ENCODE results near the gene HOXD11. TPM values are rescaled to one million over a fixed set of nuclear protein-coding genes. Genes with fewer than 3 reads are reported as not detected.

HOXD11 gene
- total RNA-seq, 2 experiments from 2014 or later, result not detected

- Mint-ChIP-seq H3K9me3 (no peaks in the 10 kb centered on the region), H3K27me3 (peaks cover 92% of the 10 kb centered on the region), H3K36me3 (ENCODE audit: low read depth) (no peaks in the 10 kb centered on the region), H3K4me3 (peak within 1 kb of the TSS; percentile 3), H3K4me1 (peaks cover 16% of the 10 kb centered on the region), H3K27ac (no peak within 1 kb of the TSS)
- no peak for DNase-seq
- ChIA-PET CTCF (no interaction called here), POLR2A (no interaction called here)
Observed at GRCh38 chr2:176099728-176100546, 7.1 kb upstream of the HOXD11 start, which contains the start of gene HOXD12. TSS of gene HOXD12 (plus strand) at chr2:176099795. CDS start at chr2:176099802, 7 bp downstream.

GRCh38 chr2:176100547-176101140 lies 6.4 kb upstream of the HOXD11 start:
- ChIA-PET CTCF (no interaction called here), POLR2A (no interaction called here)
- Mint-ChIP-seq H3K27ac (no peak overlapping the region), H3K4me1 (peaks cover 16% of the 10 kb centered on the region), H3K9me3 (no peaks in the 10 kb centered on the region), H3K36me3 (ENCODE audit: low read depth) (no peaks in the 10 kb centered on the region), H3K4me3 (no peak overlapping the region), H3K27me3 (peaks cover 92% of the 10 kb centered on the region)
- DNase-seq, result no peak

- H3K9me3 Mint-ChIP-seq, result no peaks in the 10 kb centered on the region
- H3K27ac Mint-ChIP-seq, result no peak overlapping the region
- ChIA-PET CTCF (no interaction called here), POLR2A (no interaction called here)
- no peaks in the 10 kb centered on the region for H3K36me3 Mint-ChIP-seq (ENCODE audit: low read depth)
- DNase-seq, result no peak
- no peak overlapping the region for H3K4me3 Mint-ChIP-seq
- peaks cover 92% of the 10 kb centered on the region for H3K27me3 Mint-ChIP-seq
- peaks cover 17% of the 10 kb centered on the region for H3K4me1 Mint-ChIP-seq
Observed at GRCh38 chr2:176101216-176101830, 5.8 kb upstream of the HOXD11 start.

GRCh38 chr2:176101842-176102241 lies 5.2 kb upstream of the HOXD11 start:
- no peak for DNase-seq
- POLR2A ChIA-PET, result no interaction called here

GRCh38 chr2:176102309-176102866 lies 4.7 kb upstream of the HOXD11 start:
- H3K4me3 Mint-ChIP-seq, result no peak overlapping the region
- CTCF ChIA-PET, result no interaction called here
- no peak for DNase-seq
- no peaks in the 10 kb centered on the region for H3K36me3 Mint-ChIP-seq (ENCODE audit: low read depth)
- peaks cover 8% of the 10 kb centered on the region for H3K4me1 Mint-ChIP-seq
- H3K27me3 Mint-ChIP-seq, result peaks cover 88% of the 10 kb centered on the region
- no peaks in the 10 kb centered on the region for H3K9me3 Mint-ChIP-seq
- no peak overlapping the region for H3K27ac Mint-ChIP-seq
- POLR2A ChIA-PET, result no interaction called here

More at GRCh38 chr2:176101842-176102241, 5.2 kb upstream of the HOXD11 start:
- Mint-ChIP-seq H3K27me3 (peaks cover 89% of the 10 kb centered on the region), H3K4me1 (peaks cover 13% of the 10 kb centered on the region), H3K4me3 (no peak overlapping the region), H3K27ac (no peak overlapping the region), H3K9me3 (no peaks in the 10 kb centered on the region), H3K36me3 (ENCODE audit: low read depth) (no peaks in the 10 kb centered on the region)
- CTCF ChIA-PET, result no interaction called here

GRCh38 chr2:176103194-176103593 lies 3.9 kb upstream of the HOXD11 start:
- Mint-ChIP-seq H3K36me3 (ENCODE audit: low read depth) (no peaks in the 10 kb centered on the region), H3K9me3 (no peaks in the 10 kb centered on the region), H3K27ac (no peak overlapping the region), H3K4me1 (peaks cover 4% of the 10 kb centered on the region), H3K27me3 (peaks cover 81% of the 10 kb centered on the region), H3K4me3 (no peak overlapping the region)
- CTCF ChIA-PET, result no interaction called here
- POLR2A ChIA-PET, result no interaction called here
- no peak for DNase-seq

GRCh38 chr2:176103742-176104315 lies 3.3 kb upstream of the HOXD11 start:
- no peak overlapping the region for H3K27ac Mint-ChIP-seq
- DNase-seq, result no peak
- no peak overlapping the region for H3K4me3 Mint-ChIP-seq
- H3K9me3 Mint-ChIP-seq, result no peaks in the 10 kb centered on the region
- CTCF ChIA-PET, result interaction anchor here (1.3 kb wide), 1 partner anchor 414 kb away, joined by 3 read pairs; no protein-coding TSS in a partner anchor
- H3K36me3 Mint-ChIP-seq (ENCODE audit: low read depth), result no peaks in the 10 kb centered on the region
- H3K27me3 Mint-ChIP-seq, result peaks cover 81% of the 10 kb centered on the region
- POLR2A ChIA-PET, result no interaction called here
- H3K4me1 Mint-ChIP-seq, result peaks cover 5% of the 10 kb centered on the region

- H3K27ac Mint-ChIP-seq, result no peak overlapping the region
- peaks cover 81% of the 10 kb centered on the region for H3K27me3 Mint-ChIP-seq
- CTCF ChIA-PET, result interaction anchor here (1.3 kb wide), 2 partner anchors 16 to 414 kb away, joined by 3 read pairs; no protein-coding TSS in a partner anchor
- no peaks in the 10 kb centered on the region for H3K9me3 Mint-ChIP-seq
- DNase-seq, result no peak
- POLR2A ChIA-PET, result no interaction called here
- H3K36me3 Mint-ChIP-seq (ENCODE audit: low read depth), result peaks cover 2% of the 10 kb centered on the region
- H3K4me3 Mint-ChIP-seq, result no peak overlapping the region
- peaks cover 6% of the 10 kb centered on the region for H3K4me1 Mint-ChIP-seq
Observed at GRCh38 chr2:176104316-176105077, 2.6 kb upstream of the HOXD11 start.

- Mint-ChIP-seq H3K4me1 (peaks cover 6% of the 10 kb centered on the region), H3K9me3 (no peaks in the 10 kb centered on the region), H3K27ac (peak overlapping the region; percentile 61), H3K4me3 (no peak overlapping the region), H3K36me3 (ENCODE audit: low read depth) (peaks cover 2% of the 10 kb centered on the region), H3K27me3 (peaks cover 84% of the 10 kb centered on the region)
- DNase-seq, result no peak
- CTCF ChIA-PET, result interaction anchor here (1.0 to 1.3 kb wide), 3 partner anchors 16 to 415 kb away, joined by 3 read pairs; no protein-coding TSS in a partner anchor
- POLR2A ChIA-PET, result no interaction called here
Observed at GRCh38 chr2:176105078-176105729, 1.9 kb upstream of the HOXD11 start.

GRCh38 chr2:176105730-176106580 lies 1.1 kb upstream of the HOXD11 start:
- ChIA-PET POLR2A (no interaction called here), CTCF (interaction anchor here (0.6 to 1.0 kb wide), 2 partner anchors 27 to 1409 kb away, joined by 3 to 4 read pairs; no protein-coding TSS in a partner anchor)
- Mint-ChIP-seq H3K4me1 (peaks cover 6% of the 10 kb centered on the region), H3K27me3 (peaks cover 84% of the 10 kb centered on the region), H3K9me3 (no peaks in the 10 kb centered on the region), H3K27ac (peak overlapping the region; percentile 76), H3K36me3 (ENCODE audit: low read depth) (peaks cover 2% of the 10 kb centered on the region), H3K4me3 (peak overlapping the region; percentile 50)
- no peak for DNase-seq

GRCh38 chr2:176107731-176108181 lies 676 bp downstream of the HOXD11 start:
- ChIA-PET CTCF (interaction anchor here (2.1 kb wide), 1 partner anchor 54 kb away, joined by 4 read pairs; no protein-coding TSS in a partner anchor), POLR2A (no interaction called here)
- peaks cover 2% of the 10 kb centered on the region for H3K36me3 Mint-ChIP-seq (ENCODE audit: low read depth)
- H3K27me3 Mint-ChIP-seq, result peaks cover 84% of the 10 kb centered on the region
- no peaks in the 10 kb centered on the region for H3K9me3 Mint-ChIP-seq
- no peak overlapping the region for H3K27ac Mint-ChIP-seq
- H3K4me3 Mint-ChIP-seq, result no peak overlapping the region
- H3K4me1 Mint-ChIP-seq, result peaks cover 6% of the 10 kb centered on the region
- DNase-seq, result no peak

All from activated CD4-positive, alpha-beta T cell treated with anti-CD3 and anti-CD28 coated beads, Interleukin-2, amount 10 ng/mL, durations not matched to agents 7 days and 5 days (primary cell).